WTC11 (cell line): Measurements from ENCODE around the gene QRICH2. TPM values are rescaled to one million over a fixed set of nuclear protein-coding genes. Genes with fewer than 3 reads are reported as not detected.

ENCODE experiments used
- ELF4 ChIP-seq: sonication (generic); formaldehyde crosslinking; IDR thresholded peaks from 2 replicates; pipeline ENCODE4 v1.8.1; 2022; ENCODE audit warnings: low read depth, mild to moderate bottlenecking, moderate library complexity, missing genetic modification reagents
- FOXP1 ChIP-seq: sonication (generic); formaldehyde crosslinking; IDR thresholded peaks from 2 replicates; pipeline ENCODE4 v1.8.0; 2022; ENCODE audit warnings: missing genetic modification reagents, mild to moderate bottlenecking, moderate library complexity, borderline replicate concordance
- GTF2I ChIP-seq: fragments of 250-450 bp; sonication (Bioruptor Pico); conservative IDR thresholded peaks from 2 replicates; pipeline ENCODE4 v1.4.0; 2021; ENCODE audit warnings: mild to moderate bottlenecking
- HMGXB4 ChIP-seq: sonication (generic); formaldehyde crosslinking; IDR thresholded peaks from 2 replicates; pipeline ENCODE4 v1.8.1; 2023; ENCODE audit warnings: mild to moderate bottlenecking, moderate library complexity, missing genetic modification reagents
- IRF2 ChIP-seq: sonication (generic); formaldehyde crosslinking; IDR thresholded peaks from 2 replicates; pipeline ENCODE4 v1.8.0; 2022; ENCODE audit warnings: low read depth, missing genetic modification reagents, borderline replicate concordance
- MXD4 ChIP-seq: fragments of 250-450 bp; sonication (Bioruptor Pico); IDR thresholded peaks from 2 replicates; pipeline ENCODE4 v1.8.0; 2021; ENCODE audit warnings: mild to moderate bottlenecking, moderate library complexity, borderline replicate concordance
- NFE2L1 ChIP-seq: sonication (generic); formaldehyde crosslinking; IDR thresholded peaks from 2 replicates; pipeline ENCODE4 v1.8.1; 2023; ENCODE audit warnings: missing genetic modification reagents
- PREB ChIP-seq: sonication (generic); formaldehyde crosslinking; IDR thresholded peaks from 2 replicates; pipeline ENCODE4 v1.8.1; 2022; ENCODE audit warnings: mild to moderate bottlenecking, missing genetic modification reagents, moderate library complexity, borderline replicate concordance
- RELA ChIP-seq: sonication (generic); formaldehyde crosslinking; IDR thresholded peaks from 2 replicates; pipeline ENCODE4 v1.8.1; 2022; ENCODE audit warnings: missing genetic modification reagents, mild to moderate bottlenecking, borderline replicate concordance
- SMAD4 ChIP-seq: sonication (generic); formaldehyde crosslinking; IDR thresholded peaks from 2 replicates; pipeline ENCODE4 v1.8.0; 2022; ENCODE audit warnings: mild to moderate bottlenecking, missing genetic modification reagents
- SOX15 ChIP-seq: fragments of 250-450 bp; sonication (Bioruptor Pico); IDR thresholded peaks from 2 replicates; pipeline ENCODE4 v1.9.0; 2021; ENCODE audit warnings: mild to moderate bottlenecking
- TCF7 ChIP-seq: sonication (generic); formaldehyde crosslinking; IDR thresholded peaks from 2 replicates; pipeline ENCODE4 v1.8.0; 2022; ENCODE audit warnings: mild to moderate bottlenecking, low read depth, missing genetic modification reagents, moderate library complexity
- TEAD1 ChIP-seq: sonication (generic); formaldehyde crosslinking; IDR thresholded peaks from 2 replicates; pipeline ENCODE4 v1.8.0; 2022; ENCODE audit warnings: mild to moderate bottlenecking, missing genetic modification reagents
- TEAD4 ChIP-seq: sonication (generic); formaldehyde crosslinking; IDR thresholded peaks from 2 replicates; pipeline ENCODE4 v1.8.0; 2022; ENCODE audit warnings: mild to moderate bottlenecking, missing genetic modification reagents
- USF1 ChIP-seq: sonication (generic); formaldehyde crosslinking; IDR thresholded peaks from 2 replicates; pipeline ENCODE4 v1.8.0; 2022; ENCODE audit warnings: mild to moderate bottlenecking, missing genetic modification reagents
- ZBTB21 ChIP-seq: sonication (generic); formaldehyde crosslinking; IDR thresholded peaks from 2 replicates; pipeline ENCODE4 v1.8.1; 2023; ENCODE audit warnings: mild to moderate bottlenecking, missing genetic modification reagents, borderline replicate concordance
- ZNF317 ChIP-seq: sonication (generic); formaldehyde crosslinking; IDR thresholded peaks from 2 replicates; pipeline ENCODE4 v1.8.1; 2023; ENCODE audit warnings: low read depth, mild to moderate bottlenecking, moderate library complexity, missing genetic modification reagents, borderline replicate concordance
- ZNF423 ChIP-seq: fragments of 250-450 bp; sonication (Bioruptor Pico); IDR thresholded peaks from 2 replicates; pipeline ENCODE4 v2.1.2; 2022; ENCODE audit warnings: mild to moderate bottlenecking, moderate library complexity
- total RNA-seq: library from RNA; stranded (reverse); gene quantifications from 3 replicates; pipeline ENCODE4 v1.2.3, GENCODE V29; 2021
- TF ChIP-seq, protein P1 (sequence below): sonication (generic); formaldehyde crosslinking; IDR thresholded peaks from 2 replicates; pipeline ENCODE4 v1.8.0; 2022; ENCODE audit warnings: mild to moderate bottlenecking, missing genetic modification reagents
- TF ChIP-seq, protein P2 (sequence below): fragments of 200-600 bp; IDR thresholded peaks from 2 replicates; pipeline ENCODE4 v1.8.0; 2022; ENCODE audit warnings: antibody characterized with exemption
- TF ChIP-seq, protein P3 (sequence below): sonication (generic); formaldehyde crosslinking; IDR thresholded peaks from 2 replicates; pipeline ENCODE4 v1.8.1; 2023; ENCODE audit warnings: mild to moderate bottlenecking, missing genetic modification reagents, borderline replicate concordance
- TF ChIP-seq, protein P4 (sequence below): sonication (generic); formaldehyde crosslinking; IDR thresholded peaks from 2 replicates; pipeline ENCODE4 v1.8.0; 2022; ENCODE audit warnings: mild to moderate bottlenecking, missing genetic modification reagents

QRICH2 gene
- total RNA-seq, 1 experiment from 2014 or later = 1.5 TPM

- TF ChIP-seq HMGXB4 (CRISPR knock-in tag) (no peak), ZNF317 (CRISPR knock-in tag) (no peak), MXD4 (no peak), PREB (CRISPR knock-in tag) (no peak), TEAD1 (CRISPR knock-in tag) (peak; percentile 77; the same call in 1 of the 2 replicates), RELA (CRISPR knock-in tag) (no peak), TEAD4 (peak; percentile 51; the same call in 1 of the 2 replicates), SOX15 (CRISPR knock-in tag) (no peak), TCF7 (CRISPR knock-in tag) (no peak), GTF2I (CRISPR knock-in tag) (no peak), FOXP1 (CRISPR knock-in tag) (no peak), ZBTB21 (CRISPR knock-in tag) (no peak), ZNF423 (CRISPR knock-in tag) (peak; percentile 74), IRF2 (CRISPR knock-in tag) (no peak), ELF4 (CRISPR knock-in tag) (no peak), SMAD4 (CRISPR knock-in tag) (no peak), USF1 (CRISPR knock-in tag) (0 out of 2 replicates have a peak, but pooled peaks have one; percentile 32), NFE2L1 (CRISPR knock-in tag) (no peak)
- TF ChIP-seq, protein P1, sequence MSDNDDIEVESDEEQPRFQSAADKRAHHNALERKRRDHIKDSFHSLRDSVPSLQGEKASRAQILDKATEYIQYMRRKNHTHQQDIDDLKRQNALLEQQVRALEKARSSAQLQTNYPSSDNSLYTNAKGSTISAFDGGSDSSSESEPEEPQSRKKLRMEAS (CRISPR knock-in tag) = 0 out of 2 replicates have a peak, but pooled peaks have one; percentile 27
- TF ChIP-seq, protein P2, sequence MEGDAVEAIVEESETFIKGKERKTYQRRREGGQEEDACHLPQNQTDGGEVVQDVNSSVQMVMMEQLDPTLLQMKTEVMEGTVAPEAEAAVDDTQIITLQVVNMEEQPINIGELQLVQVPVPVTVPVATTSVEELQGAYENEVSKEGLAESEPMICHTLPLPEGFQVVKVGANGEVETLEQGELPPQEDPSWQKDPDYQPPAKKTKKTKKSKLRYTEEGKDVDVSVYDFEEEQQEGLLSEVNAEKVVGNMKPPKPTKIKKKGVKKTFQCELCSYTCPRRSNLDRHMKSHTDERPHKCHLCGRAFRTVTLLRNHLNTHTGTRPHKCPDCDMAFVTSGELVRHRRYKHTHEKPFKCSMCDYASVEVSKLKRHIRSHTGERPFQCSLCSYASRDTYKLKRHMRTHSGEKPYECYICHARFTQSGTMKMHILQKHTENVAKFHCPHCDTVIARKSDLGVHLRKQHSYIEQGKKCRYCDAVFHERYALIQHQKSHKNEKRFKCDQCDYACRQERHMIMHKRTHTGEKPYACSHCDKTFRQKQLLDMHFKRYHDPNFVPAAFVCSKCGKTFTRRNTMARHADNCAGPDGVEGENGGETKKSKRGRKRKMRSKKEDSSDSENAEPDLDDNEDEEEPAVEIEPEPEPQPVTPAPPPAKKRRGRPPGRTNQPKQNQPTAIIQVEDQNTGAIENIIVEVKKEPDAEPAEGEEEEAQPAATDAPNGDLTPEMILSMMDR = peak; percentile 96
- TF ChIP-seq, protein P3, sequence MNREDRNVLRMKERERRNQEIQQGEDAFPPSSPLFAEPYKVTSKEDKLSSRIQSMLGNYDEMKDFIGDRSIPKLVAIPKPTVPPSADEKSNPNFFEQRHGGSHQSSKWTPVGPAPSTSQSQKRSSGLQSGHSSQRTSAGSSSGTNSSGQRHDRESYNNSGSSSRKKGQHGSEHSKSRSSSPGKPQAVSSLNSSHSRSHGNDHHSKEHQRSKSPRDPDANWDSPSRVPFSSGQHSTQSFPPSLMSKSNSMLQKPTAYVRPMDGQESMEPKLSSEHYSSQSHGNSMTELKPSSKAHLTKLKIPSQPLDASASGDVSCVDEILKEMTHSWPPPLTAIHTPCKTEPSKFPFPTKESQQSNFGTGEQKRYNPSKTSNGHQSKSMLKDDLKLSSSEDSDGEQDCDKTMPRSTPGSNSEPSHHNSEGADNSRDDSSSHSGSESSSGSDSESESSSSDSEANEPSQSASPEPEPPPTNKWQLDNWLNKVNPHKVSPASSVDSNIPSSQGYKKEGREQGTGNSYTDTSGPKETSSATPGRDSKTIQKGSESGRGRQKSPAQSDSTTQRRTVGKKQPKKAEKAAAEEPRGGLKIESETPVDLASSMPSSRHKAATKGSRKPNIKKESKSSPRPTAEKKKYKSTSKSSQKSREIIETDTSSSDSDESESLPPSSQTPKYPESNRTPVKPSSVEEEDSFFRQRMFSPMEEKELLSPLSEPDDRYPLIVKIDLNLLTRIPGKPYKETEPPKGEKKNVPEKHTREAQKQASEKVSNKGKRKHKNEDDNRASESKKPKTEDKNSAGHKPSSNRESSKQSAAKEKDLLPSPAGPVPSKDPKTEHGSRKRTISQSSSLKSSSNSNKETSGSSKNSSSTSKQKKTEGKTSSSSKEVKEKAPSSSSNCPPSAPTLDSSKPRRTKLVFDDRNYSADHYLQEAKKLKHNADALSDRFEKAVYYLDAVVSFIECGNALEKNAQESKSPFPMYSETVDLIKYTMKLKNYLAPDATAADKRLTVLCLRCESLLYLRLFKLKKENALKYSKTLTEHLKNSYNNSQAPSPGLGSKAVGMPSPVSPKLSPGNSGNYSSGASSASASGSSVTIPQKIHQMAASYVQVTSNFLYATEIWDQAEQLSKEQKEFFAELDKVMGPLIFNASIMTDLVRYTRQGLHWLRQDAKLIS (CRISPR knock-in tag) = no peak
- TF ChIP-seq, protein P4, sequence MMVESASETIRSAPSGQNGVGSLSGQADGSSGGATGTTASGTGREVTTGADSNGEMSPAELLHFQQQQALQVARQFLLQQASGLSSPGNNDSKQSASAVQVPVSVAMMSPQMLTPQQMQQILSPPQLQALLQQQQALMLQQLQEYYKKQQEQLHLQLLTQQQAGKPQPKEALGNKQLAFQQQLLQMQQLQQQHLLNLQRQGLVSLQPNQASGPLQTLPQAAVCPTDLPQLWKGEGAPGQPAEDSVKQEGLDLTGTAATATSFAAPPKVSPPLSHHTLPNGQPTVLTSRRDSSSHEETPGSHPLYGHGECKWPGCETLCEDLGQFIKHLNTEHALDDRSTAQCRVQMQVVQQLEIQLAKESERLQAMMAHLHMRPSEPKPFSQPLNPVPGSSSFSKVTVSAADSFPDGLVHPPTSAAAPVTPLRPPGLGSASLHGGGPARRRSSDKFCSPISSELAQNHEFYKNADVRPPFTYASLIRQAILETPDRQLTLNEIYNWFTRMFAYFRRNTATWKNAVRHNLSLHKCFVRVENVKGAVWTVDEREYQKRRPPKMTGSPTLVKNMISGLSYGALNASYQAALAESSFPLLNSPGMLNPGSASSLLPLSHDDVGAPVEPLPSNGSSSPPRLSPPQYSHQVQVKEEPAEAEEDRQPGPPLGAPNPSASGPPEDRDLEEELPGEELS (CRISPR knock-in tag) = no peak
Measured at GRCh38 chr17:76278952-76279741, 28.9 kb downstream of the QRICH2 start (continued).
